ENCODE results near the gene MAP2K2. TPM values are rescaled to one million over a fixed set of nuclear protein-coding genes. Genes with fewer than 3 reads are reported as not detected.

Gene MAP2K2
- polyA plus RNA-seq, 10 donors, result 84.4 to 117 (median 107) TPM

GRCh38 chr19:4061683-4062418 is 62.1 kb downstream of the MAP2K2 start:
- DNase-seq, result no peak

GRCh38 chr19:4061178-4061682 is 62.7 kb downstream of the MAP2K2 start:
- no peak for DNase-seq

DNA sequence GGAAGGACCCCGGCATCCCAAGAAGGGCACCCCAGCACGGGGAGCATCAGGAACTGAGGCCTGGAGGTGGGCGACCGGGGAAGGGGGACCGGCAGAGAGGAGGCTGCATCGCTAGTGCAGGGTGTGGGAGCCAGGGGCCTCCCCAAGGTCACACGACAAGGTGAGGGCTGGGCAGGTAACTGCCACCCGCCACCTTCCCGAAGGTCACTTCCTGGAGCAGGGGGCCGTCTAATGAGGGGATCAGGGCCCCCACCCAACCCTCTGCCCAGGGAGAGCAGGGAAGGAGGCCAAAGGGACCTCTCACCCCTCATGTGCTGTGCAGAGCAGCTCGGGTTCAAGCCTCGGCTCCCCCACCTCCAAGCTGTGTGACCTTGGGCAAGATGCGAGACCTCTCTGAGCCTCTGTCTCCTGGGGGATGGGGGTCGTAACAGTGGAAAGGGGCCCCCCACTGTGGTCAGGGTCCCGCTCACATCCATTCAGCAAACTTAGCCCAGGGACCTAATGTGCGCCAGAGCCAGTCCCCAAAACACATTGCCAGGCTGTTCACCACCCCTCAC is 63.2 kb downstream of the MAP2K2 start:
- no peak for DNase-seq

DNA sequence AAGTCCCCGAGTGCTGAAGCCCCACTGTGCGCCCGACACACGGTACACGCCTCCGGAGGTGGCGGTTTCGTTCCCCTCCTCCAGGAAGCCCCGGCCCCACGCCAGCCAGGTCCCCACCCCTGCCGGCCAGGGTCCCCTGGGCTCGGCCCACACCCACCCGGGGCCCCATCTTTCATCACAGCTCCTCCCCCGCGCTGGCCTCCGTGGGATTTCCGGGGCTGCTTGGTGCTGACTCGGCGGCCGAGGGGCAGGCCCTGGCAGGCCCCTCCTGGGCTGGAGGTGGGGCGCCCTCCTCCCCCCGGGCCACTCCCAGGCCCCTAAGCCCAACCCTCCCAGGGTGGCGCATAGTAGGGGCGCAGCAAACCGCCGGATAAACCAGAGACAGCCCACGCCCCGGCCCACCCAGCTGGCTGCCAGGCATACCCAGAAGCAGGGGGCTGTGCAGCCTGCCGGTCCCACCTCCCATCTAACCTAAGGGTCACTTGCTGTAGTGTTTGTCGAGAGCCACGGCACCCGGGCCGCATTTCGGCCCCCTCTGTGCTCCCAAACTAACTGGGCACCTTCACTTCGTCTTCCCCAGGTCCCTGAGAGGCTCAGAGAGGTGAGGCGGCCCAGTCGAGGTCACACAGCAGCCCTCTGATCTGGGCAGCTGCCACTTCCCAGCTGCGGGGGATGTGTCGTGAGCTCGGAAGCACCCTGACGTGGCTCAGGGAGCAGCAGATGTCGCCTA is 63.9 kb downstream of the MAP2K2 start:
- no peak for DNase-seq

DNA sequence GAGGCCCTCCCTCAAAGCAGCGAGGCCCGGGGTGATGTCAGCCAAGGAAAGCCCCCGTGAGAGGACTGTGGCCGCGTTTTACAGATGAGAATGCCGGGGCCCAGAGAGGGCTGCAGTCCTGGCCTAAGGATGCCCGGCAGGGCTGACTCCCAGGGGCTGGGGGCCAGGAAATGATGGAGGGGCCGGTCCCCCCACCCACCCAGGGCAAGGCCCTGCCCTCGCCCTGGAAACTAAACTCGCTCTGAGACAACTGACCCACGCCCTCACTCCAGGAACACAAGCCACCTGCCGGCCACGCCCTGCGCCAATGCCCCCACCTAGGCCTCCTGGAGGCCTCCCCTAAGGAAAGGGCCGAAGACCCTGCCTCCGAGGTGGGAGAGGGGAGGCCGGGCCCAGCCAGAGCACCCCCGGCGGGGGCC is 64.5 kb downstream of the MAP2K2 start:
- peak in 1 of 3 donors; percentile 57 for DNase-seq

- peak in 1 of 3 donors; percentile 61 for DNase-seq
Observed at GRCh38 chr19:4058693-4059452, 65.0 kb downstream of the MAP2K2 start.

DNA sequence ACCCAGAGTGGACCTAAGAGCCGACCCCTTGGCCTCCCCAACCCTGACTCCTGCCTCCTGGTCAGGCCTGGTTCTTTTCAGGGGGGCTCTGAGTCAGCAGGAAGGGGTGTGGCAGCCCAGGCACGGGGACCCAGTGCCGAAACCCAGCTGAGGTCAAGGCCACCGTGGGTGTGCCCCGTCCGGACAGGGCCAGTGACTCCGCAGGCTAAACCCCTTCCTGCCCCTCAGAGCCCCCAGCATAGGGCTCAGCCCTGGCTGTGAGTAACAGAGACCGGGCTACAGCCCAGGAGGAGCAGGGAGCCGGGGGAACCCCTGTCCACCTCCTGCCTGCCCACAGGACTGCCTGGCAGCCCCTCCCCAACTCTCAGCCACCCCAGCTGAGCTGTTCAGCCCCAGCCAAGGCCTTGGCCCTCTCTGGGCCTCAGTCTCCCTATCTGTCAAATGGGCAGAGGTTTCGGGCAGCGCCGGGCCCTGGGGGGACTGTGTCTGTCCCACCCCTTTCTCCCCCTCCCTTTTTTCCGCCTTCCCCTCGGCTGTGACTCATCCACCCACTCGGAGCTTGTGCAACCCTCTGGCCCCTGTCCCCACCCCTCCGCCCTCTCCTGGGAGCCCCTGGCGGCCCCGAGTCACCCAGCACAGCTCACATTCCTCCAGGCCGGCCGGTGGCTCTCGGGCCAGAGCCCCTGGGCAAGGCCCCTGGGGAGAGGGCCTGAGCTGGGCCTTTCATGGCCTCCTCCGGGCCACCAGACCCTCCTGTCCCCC is 65.8 kb downstream of the MAP2K2 start:
- peak in 1 of 3 donors; percentile 65 for DNase-seq

DNA sequence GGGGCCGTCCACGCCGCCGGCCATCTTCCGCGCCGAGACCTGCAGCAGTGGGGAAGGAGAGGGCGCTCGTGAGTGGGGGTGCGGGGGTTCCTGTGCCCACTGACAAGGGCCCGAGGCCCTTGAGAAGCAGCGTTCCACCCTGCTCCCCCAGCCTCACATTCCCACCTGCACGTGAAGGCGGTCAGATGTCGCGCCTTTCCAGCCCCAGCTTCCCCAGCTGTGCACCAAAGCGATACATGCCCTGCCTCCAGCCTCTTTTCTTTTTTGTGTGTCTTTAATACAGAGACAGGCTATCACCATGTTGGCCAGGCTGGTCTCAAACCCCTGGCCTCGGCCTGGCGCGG is 68.7 kb downstream of the MAP2K2 start:
- no peak for DNase-seq

DNA sequence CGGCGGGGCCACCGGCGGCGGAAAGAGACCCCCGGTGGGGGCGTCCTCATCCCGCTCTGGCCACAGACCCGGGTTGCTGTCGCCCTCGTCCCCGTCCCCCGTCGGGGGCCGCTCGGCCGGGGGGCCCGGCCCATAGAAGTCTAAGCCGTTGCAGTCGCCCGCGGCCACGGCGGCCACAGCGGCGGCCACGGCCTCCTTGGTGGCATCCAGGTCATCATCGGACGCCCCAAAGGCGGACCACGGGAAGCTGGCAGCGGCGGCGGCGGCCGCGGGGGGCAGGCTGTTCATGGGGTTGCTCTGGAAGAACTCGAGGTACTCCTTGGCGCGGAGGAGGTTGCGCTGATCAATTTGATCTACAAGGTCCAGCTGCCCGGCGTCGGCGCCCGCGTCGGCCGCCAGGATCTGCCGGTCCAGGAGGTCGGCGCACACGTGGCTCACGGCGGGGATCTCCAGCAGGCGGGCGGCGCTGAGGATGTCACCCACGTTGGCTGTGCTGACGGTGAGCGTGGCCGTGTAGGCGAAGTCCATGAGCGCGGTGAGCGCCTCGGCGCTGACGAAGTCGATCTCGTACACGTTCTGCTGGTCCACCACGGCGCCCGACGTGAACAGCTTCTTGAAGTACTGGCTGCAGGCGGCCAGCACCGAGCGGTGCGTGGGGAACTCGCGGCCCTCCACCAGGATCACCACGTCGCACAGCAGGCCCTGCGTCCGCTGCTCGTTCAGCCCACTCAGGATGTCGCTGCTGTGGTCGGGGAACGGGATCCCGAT is 69.3 kb downstream of the MAP2K2 start:
- DNase-seq, result no peak

GRCh38 chr19:4053423-4054324 is 70.2 kb downstream of the MAP2K2 start:
- no peak for DNase-seq

- no peak for DNase-seq
Observed at GRCh38 chr19:4052993-4053422, 70.9 kb downstream of the MAP2K2 start.

DNA sequence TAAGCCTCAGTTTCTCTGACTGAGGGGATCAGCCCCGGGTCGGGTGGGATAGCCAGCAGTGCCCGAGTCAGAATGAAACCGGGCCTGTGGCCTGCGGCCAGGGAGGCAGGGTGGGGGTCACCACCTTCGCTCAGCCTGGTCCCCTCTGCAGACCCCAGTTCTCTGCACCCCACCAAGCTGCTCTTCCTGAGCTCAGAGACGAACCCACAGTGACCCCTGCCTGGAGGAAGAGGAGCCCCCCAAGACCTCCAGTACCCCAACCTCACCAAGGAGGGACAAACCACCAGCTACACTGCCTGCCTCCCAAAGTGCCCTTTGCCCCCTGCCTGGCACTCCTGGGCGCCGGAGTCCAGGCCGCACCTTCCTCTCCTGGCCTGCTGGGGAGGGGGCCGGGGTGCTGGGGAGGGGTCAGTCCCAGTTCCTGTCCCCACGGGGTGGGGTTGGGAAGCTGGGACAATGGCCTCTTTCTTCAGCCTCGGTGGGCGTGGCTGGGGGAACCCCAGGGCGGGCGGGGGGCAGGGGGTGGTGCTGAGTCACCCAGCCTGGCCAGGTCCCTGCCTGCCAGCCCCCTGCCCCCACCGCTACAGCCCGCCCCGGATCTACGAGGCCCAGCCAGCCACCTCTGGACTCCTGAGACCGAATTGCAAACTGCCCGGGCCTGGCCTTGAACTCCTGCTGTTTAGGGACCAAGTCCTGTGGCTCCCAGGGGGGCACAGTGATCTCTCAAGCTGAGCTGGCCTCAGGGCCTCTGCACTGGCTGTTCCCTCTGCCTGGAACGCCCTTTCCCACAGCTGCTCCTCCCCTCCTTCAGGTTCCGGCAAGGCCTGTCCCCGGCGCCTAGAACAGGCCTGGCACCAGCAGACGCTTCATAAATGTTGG is 71.6 kb downstream of the MAP2K2 start:
- DNase-seq, result no peak

DNA sequence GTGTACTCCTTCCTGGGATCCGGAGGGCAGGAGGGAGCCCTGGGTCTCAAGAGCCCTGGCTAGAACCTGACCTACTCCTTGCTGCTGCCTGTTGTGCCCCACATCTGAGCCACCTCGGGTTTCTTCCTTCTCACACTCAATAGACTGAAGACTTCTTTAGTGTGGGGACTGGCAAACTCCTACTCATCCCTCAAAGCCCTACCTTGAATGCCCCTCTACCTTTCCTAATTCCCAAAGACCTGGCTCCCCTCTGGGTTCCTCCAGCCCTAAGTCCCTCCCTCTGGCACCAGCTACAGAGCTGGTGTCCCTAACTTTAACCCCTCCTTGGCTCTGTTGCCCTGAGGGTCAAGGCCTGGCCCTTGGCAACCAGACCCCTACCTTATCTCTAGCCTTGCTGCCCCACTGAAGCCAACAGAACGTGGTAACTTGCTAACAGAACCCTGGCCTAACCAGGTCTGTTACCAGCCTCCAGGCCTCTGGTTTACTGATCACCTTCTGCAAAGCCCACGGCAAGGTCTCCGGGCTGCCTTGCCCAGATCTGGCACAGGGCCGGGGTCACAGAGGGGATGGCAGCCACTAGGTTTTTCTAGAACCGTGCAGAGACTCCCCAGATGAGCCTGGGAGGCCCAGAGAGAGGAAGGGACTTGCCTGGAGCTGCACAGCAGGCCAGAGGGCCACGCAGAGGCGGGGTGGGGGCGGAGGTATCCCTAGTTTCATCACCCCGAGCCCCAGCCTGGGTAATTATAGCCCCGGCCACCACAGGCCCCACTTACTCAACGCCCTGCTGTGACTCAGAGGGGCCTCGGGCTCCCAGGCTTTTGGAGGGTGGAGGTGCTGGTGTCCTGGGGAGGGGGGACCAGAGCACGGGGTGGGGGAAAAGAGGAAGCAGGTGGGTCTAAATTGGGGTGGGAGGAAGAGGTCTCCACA is 72.5 kb downstream of the MAP2K2 start:
- no peak for DNase-seq

- DNase-seq, result no peak
Observed at GRCh38 chr19:4049432-4049831, 74.5 kb downstream of the MAP2K2 start.

DNA sequence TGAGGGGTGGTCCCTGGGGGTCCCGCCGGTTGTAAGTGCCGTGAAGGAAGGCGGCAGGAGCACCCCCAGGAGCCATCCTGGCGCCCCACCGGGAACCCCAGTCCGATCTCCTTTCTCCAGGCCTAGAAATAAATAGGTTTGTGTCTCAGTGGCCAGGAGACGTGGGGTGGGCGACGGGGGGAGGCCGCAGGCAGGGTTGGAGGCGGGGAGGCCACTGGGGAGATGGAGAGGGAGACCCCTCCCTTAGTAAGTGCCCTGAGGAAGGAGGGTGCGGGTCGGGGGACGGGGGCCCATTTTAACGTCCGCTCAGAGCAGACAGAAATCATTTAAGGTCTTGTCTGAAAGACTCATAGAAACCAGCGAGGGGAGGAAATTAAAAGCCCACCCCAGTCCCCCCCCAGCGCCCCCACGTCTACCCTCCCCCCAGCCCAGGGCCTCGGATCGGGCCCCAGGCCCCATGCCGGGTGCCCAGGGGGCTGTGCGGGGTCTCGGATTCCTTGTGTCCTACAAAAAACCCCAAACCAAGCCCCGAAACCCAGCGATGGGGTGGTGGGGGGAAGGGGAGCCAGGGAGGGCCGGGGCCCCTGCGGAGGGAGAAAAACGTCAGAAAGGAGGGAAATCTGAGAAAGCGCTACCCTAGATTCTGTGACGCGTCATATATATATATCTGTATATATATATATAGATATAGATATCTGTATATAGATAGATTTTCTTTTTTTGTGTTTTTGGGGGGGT is 76.8 kb downstream of the MAP2K2 start:
- no peak for DNase-seq

DNA sequence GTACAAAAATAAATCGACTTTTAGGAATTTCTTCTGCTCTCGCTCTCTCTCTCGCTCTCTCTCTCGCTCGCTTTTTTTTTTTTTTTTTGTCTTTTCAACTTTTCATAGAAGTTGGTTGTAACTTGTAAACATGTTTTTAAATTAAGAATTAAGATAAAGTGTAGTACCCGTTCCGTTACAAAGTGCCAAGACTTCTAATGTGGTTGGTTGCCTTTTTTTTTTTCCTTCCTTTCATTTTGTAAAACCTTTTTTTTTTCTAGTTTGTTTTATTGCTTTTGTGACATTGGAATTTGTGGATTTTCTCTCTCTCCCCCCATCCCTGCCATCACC is 77.6 kb downstream of the MAP2K2 start:
- no peak for DNase-seq
